G401 (cell line): Measurements from ENCODE around the gene KRT38. TPM values are rescaled to one million over a fixed set of nuclear protein-coding genes. Genes with fewer than 3 reads are reported as not detected.

Experiments used
- DNase-seq: peaks from one replicate; pipeline ENCODE4 v3.0.0-alpha.2; 2015; ENCODE audit warnings: low spot score
- in situ Hi-C: cut with HindIII; loops from 2 replicates; pipeline ENCODE4 v1.10.0; 2016; ENCODE audit warnings: low sequenced_read_pairs, mixed read lengths
- total RNA-seq: library from RNA; depleted of rRNA; stranded (reverse); fragments of >200 nt; shearing (Covaris generic); gene quantifications from 2 replicates; pipeline ENCODE4 v1.2.3, GENCODE V29; 2014; rRNA removed

KRT38 gene
- total RNA-seq, result not detected in 2 replicates

- in situ Hi-C loops, result no loop called here
- DNase-seq, result no peak
Observed at GRCh38 chr17:41440531-41441033, at the start of gene KRT38. Gene KRT38, minus strand, starts transcription at chr17:41440983. Its CDS starts 62 bp downstream, at chr17:41440921.

GRCh38 chr17:41489531-41489930, 48.7 kb upstream of the KRT38 start, which contains the start of gene KRT36:
Gene KRT36, minus strand, starts transcription at chr17:41489910. Its CDS starts 46 bp downstream, at chr17:41489864.
- no peak for DNase-seq
- in situ Hi-C loops, result no loop called here

GRCh38 chr17:41486809-41487530, 46.2 kb upstream of the KRT38 start:
- no peak for DNase-seq
- in situ Hi-C loops, result no loop called here

GRCh38 chr17:41486316-41486715, 45.5 kb upstream of the KRT38 start:
- DNase-seq, result no peak
- in situ Hi-C loops, result no loop called here

GRCh38 chr17:41484920-41485904, 44.4 kb upstream of the KRT38 start:
- DNase-seq, result no peak
- in situ Hi-C loops, result no loop called here

- DNase-seq, result no peak
- in situ Hi-C loops, result no loop called here
Observed at GRCh38 chr17:41483991-41484826, 43.4 kb upstream of the KRT38 start.

- in situ Hi-C loops, result no loop called here
- no peak for DNase-seq
Observed at GRCh38 chr17:41483531-41483930, 42.7 kb upstream of the KRT38 start.

GRCh38 chr17:41481036-41481435, 40.3 kb upstream of the KRT38 start, which contains the start of gene KRT35:
Gene KRT35, minus strand, starts transcription at chr17:41481151. Its CDS starts 54 bp downstream, at chr17:41481097.
- DNase-seq, result no peak
- in situ Hi-C loops, result no loop called here

- no peak for DNase-seq
- in situ Hi-C loops, result no loop called here
Observed at GRCh38 chr17:41480581-41480980, 39.8 kb upstream of the KRT38 start.

- DNase-seq, result no peak
- in situ Hi-C loops, result no loop called here
Observed at GRCh38 chr17:41480136-41480535, 39.4 kb upstream of the KRT38 start.

GRCh38 chr17:41478237-41478636, 37.5 kb upstream of the KRT38 start:
- no peak for DNase-seq
- in situ Hi-C loops, result no loop called here

GRCh38 chr17:41476866-41477815, 36.4 kb upstream of the KRT38 start:
- in situ Hi-C loops, result no loop called here
- DNase-seq, result no peak

GRCh38 chr17:41475421-41475820, 34.6 kb upstream of the KRT38 start:
- DNase-seq, result no peak
- in situ Hi-C loops, result no loop called here

GRCh38 chr17:41474863-41475262, 34.1 kb upstream of the KRT38 start:
- in situ Hi-C loops, result no loop called here

GRCh38 chr17:41468346-41468745, 27.6 kb upstream of the KRT38 start:
- in situ Hi-C loops, result no loop called here
- DNase-seq, result no peak

More at GRCh38 chr17:41474863-41475262, 34.1 kb upstream of the KRT38 start:
- DNase-seq, result no peak

- no peak for DNase-seq
- in situ Hi-C loops, result no loop called here
Observed at GRCh38 chr17:41467561-41467960, 26.8 kb upstream of the KRT38 start.

GRCh38 chr17:41466988-41467387, 26.2 kb upstream of the KRT38 start, which contains the start of gene KRT32:
Gene KRT32, minus strand, starts transcription at chr17:41467386. Its CDS starts 61 bp downstream, at chr17:41467325.
- no peak for DNase-seq
- in situ Hi-C loops, result no loop called here

GRCh38 chr17:41464682-41465081, 23.9 kb upstream of the KRT38 start:
- DNase-seq, result no peak
- in situ Hi-C loops, result no loop called here
